ENCODE results near the gene DGKG.

GRCh38 chr3:186287711-186288110, 74.3 kb downstream of the DGKG start:
- TF ChIP-seq, protein P1, sequence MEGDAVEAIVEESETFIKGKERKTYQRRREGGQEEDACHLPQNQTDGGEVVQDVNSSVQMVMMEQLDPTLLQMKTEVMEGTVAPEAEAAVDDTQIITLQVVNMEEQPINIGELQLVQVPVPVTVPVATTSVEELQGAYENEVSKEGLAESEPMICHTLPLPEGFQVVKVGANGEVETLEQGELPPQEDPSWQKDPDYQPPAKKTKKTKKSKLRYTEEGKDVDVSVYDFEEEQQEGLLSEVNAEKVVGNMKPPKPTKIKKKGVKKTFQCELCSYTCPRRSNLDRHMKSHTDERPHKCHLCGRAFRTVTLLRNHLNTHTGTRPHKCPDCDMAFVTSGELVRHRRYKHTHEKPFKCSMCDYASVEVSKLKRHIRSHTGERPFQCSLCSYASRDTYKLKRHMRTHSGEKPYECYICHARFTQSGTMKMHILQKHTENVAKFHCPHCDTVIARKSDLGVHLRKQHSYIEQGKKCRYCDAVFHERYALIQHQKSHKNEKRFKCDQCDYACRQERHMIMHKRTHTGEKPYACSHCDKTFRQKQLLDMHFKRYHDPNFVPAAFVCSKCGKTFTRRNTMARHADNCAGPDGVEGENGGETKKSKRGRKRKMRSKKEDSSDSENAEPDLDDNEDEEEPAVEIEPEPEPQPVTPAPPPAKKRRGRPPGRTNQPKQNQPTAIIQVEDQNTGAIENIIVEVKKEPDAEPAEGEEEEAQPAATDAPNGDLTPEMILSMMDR (IDR thresholded peaks at IDR 0.05): no peak
- TF ChIP-seq POLR2A (IDR thresholded peaks at IDR 0.05): no peak
- no peak for TF ChIP-seq EP300 (IDR thresholded peaks at IDR 0.05)
- no peak for TF ChIP-seq POLR2AphosphoS5 (IDR thresholded peaks at IDR 0.05)
